NCI-H146 treated with DMSO at 0.1 percent for 48 hours (cell line): ENCODE measurements around the gene MAPKAP1.

Experiments
- DNase-seq: peaks from one replicate; lab custom pipeline; 2025; ENCODE audit not compliant: unreplicated experiment; lab: John Stamatoyannopoulos, UW

MAPKAP1 gene

GRCh38 chr9:125492719-125493118 lies 214.3 kb downstream of the MAPKAP1 start:
- no peak for DNase-seq

- DNase-seq, result no peak
Observed at GRCh38 chr9:125487842-125488241, 219.2 kb downstream of the MAPKAP1 start.

GRCh38 chr9:125486576-125486975 lies 220.4 kb downstream of the MAPKAP1 start:
- no peak for DNase-seq

GRCh38 chr9:125486152-125486508 lies 220.9 kb downstream of the MAPKAP1 start:
- DNase-seq, result no peak

- no peak for DNase-seq
Observed at GRCh38 chr9:125485471-125486151, 221.4 kb downstream of the MAPKAP1 start.

- DNase-seq, result no peak
Observed at GRCh38 chr9:125484350-125485282, 222.4 kb downstream of the MAPKAP1 start.

GRCh38 chr9:125483697-125484096 lies 223.3 kb downstream of the MAPKAP1 start:
- DNase-seq, result no peak

- DNase-seq, result peak; percentile 5
Observed at GRCh38 chr9:125479846-125480615, 227.0 kb downstream of the MAPKAP1 start.

- no peak for DNase-seq
Observed at GRCh38 chr9:125477089-125477544, 229.9 kb downstream of the MAPKAP1 start.

GRCh38 chr9:125476645-125477044 lies 230.4 kb downstream of the MAPKAP1 start:
- no peak for DNase-seq

GRCh38 chr9:125475385-125475784 lies 231.6 kb downstream of the MAPKAP1 start:
- no peak for DNase-seq

GRCh38 chr9:125472926-125473701 lies 233.9 kb downstream of the MAPKAP1 start:
- no peak for DNase-seq

- no peak for DNase-seq
Observed at GRCh38 chr9:125472562-125472925, 234.5 kb downstream of the MAPKAP1 start.

- DNase-seq, result no peak
Observed at GRCh38 chr9:125470767-125471580, 236.0 kb downstream of the MAPKAP1 start.

- no peak for DNase-seq
Observed at GRCh38 chr9:125470189-125470588, 236.8 kb downstream of the MAPKAP1 start.

GRCh38 chr9:125468646-125469045 lies 238.4 kb downstream of the MAPKAP1 start:
- DNase-seq, result no peak

- DNase-seq, result no peak
Observed at GRCh38 chr9:125467116-125467740, 239.8 kb downstream of the MAPKAP1 start.

GRCh38 chr9:125466411-125466810 lies 240.6 kb downstream of the MAPKAP1 start:
- DNase-seq, result no peak

GRCh38 chr9:125464591-125465385 lies 242.2 kb downstream of the MAPKAP1 start:
- no peak for DNase-seq
